WTC11 (cell line): Measurements from ENCODE around the gene CENPM.

Source experiments
- CREB1 ChIP-seq: sonication (generic); formaldehyde crosslinking; IDR thresholded peaks from 2 replicates; pipeline ENCODE4 v1.8.0; 2023; ENCODE audit warnings: mild to moderate bottlenecking, missing genetic modification reagents
- CTCF ChIP-seq: fragments of 200-600 bp; IDR thresholded peaks from 2 replicates; pipeline ENCODE4 v1.8.0; 2022; ENCODE audit warnings: antibody characterized with exemption

GRCh38 chr22:41951898-41952474, 5.0 kb upstream of the CENPM start, which contains the start of gene SMIM45:
- TF ChIP-seq CREB1 (CRISPR knock-in tag) = no peak
- no peak for TF ChIP-seq CTCF
